Skeletal muscle satellite cell (primary cell): ENCODE data around the gene TAF10. TPM values are rescaled to one million over a fixed set of nuclear protein-coding genes. Genes with fewer than 3 reads are reported as not detected.

Source experiments
- H3K27me3 ChIP-seq: 2 replicates; pipeline ENCODE4 v1.7.0; 2013; ENCODE audit warnings: low read length; ENCODE audit not compliant: control insufficient read depth, insufficient read depth
- H3K36me3 ChIP-seq: 2 replicates; pipeline ENCODE4 v1.7.0; 2013; ENCODE audit warnings: mild to moderate bottlenecking, control low read depth, low read length; ENCODE audit not compliant: insufficient read depth
- H3K4me1 ChIP-seq: 2 replicates; pipeline ENCODE4 v1.7.0; 2013; ENCODE audit warnings: low read length; ENCODE audit not compliant: control insufficient read depth, insufficient read depth
- H3K4me2 ChIP-seq: 2 replicates; pipeline ENCODE4 v1.7.0; 2013; ENCODE audit warnings: mild to moderate bottlenecking, low read length
- H3K4me3 ChIP-seq: 2 replicates; pipeline ENCODE4 v1.7.0; 2013; ENCODE audit warnings: low read length
- H3K9ac ChIP-seq: 2 replicates; pipeline ENCODE4 v1.7.0; 2013; ENCODE audit warnings: mild to moderate bottlenecking, low read depth, low read length, moderate library complexity
- H3K9me3 ChIP-seq: replicated peaks from 2 replicates; pipeline ENCODE4 v1.7.0; 2013; ENCODE audit warnings: mild to moderate bottlenecking, control low read depth, low read length
- total RNA-seq: library from RNA; depleted of rRNA; stranded (reverse); fragments of >200 nt; gene quantifications from 2 replicates; pipeline ENCODE4 v1.2.3, GENCODE V29; 2012; rRNA removed

Gene TAF10
- 26.4 and 48.3 TPM in 2 replicates for total RNA-seq

DNA sequence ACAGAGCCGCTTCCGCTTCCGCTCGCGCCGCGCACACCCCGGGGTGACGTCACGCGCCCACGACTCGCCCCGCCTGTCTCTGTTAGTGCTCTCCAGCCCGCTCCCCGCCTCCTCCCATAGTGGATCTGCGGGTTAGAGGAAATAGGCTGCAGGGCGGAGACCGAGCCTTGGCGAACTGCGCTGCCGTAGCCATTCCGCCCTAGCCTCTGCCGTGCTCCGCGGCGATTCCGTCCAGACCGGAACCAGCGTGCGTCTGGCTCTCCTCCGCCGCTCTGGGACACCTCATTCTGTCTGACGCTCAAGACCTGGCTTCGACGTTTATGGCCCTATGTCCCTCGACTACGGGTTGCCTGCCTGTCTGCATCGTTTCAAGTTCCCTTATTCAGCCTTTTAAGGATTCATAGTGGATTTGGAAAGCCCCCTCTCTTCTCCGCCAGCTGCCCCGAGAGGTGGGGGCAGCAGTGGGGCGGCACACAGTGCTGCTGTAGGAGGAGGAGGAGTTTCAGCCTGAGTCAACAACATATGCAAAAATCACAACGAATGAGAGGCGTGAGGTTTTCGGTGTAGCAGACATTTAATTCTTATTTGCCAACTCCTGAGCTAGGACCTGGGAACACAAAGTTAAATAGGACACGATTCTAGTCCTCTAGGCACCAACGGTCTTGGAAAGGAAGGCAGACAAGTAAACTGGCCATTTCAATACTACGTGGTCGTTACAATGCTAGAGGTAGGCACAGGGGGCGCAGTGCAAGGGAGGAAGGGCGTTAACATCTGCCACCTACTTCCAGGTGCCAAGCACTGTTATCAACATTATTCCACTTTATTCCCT is at the start of gene TAF10:
TAF10 (minus strand) TSS at position 4 of the 829 bp plus-strand sequence. CDS start 27 bp downstream, outside the sequence.
- peaks cover 65% of the 10 kb centered on the region for H3K36me3 ChIP-seq
- peaks cover 45% of the 10 kb centered on the region for H3K4me1 ChIP-seq
- H3K9ac ChIP-seq = peak within 1 kb of the TSS; percentile 87
- H3K9me3 ChIP-seq = no peaks in the 10 kb centered on the region
- peak within 1 kb of the TSS; percentile 70 for H3K4me3 ChIP-seq
- H3K27me3 ChIP-seq = no peaks in the 10 kb centered on the region
- H3K4me2 ChIP-seq = peak within 1 kb of the TSS; percentile 88

DNA sequence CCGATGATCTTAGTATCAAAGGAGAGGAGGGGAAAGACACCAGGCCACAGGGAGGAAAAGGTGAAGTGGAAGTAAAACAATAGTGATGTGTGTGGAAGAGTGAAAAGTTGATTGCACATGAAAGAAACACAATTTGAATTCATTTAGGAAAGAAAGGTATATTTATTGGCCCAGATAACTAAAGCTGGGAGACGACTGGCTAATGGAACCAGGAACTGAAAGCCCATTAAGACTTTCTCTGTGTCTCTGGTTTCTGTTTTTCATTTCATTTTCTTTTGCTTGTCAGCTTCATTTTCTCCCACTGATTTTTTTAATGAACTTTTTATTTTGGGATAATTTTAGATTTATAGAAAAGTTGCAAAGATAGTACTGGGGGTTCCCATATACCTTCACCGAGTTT is 48.7 kb upstream of the TAF10 start:
- Histone ChIP-seq H3K4me2 (no peak overlapping the region), H3K4me3 (no peak overlapping the region), H3K27me3 (peaks cover 40% of the 10 kb centered on the region), H3K9ac (no peak overlapping the region), H3K36me3 (no peaks in the 10 kb centered on the region), H3K4me1 (no peaks in the 10 kb centered on the region), H3K9me3 (no peaks in the 10 kb centered on the region)

DNA sequence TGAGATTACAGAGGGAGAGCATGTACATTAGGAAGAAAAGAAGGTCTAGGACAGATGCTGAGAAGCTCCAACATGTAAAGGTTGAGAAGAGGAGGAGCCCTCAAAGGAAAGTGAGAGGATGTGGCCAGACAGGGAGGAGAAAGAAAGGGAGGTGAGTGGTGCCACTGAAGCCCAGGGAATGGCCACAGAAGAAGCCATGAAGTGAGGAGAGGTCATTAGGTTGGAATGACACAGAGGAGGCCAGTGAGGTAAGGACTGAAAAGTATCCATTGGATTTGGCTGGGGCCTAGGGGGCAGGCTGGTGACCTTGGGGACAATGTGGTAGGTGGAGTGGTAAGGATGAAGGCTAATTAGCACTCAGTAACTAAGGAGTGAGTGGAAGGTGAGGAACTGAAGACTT is 46.6 kb upstream of the TAF10 start:
- Histone ChIP-seq H3K4me2 (no peak overlapping the region), H3K36me3 (no peaks in the 10 kb centered on the region), H3K9me3 (no peaks in the 10 kb centered on the region), H3K4me3 (no peak overlapping the region), H3K27me3 (peaks cover 55% of the 10 kb centered on the region), H3K9ac (no peak overlapping the region), H3K4me1 (peaks cover 3% of the 10 kb centered on the region)

DNA sequence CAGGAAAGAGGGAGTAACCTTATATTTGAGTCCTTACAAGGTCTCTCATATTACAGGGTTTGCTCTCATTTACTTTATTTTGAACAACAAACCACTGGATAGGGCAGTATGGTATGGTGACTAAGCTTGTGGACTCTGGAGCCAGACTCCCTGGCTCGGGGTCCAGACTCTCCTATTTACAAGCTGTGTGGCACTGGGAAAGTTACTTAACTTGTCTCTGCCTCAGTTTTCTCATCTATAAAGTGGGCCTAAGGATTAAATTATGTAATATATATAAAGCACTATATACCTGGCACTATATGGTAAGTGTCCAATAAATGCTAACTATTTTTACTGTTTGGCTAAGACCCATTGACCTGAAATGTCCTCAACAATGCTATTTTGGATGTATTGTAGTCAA is 45.3 kb upstream of the TAF10 start:
- Histone ChIP-seq H3K9ac (no peak overlapping the region), H3K4me3 (no peak overlapping the region), H3K27me3 (peaks cover 68% of the 10 kb centered on the region), H3K4me1 (peaks cover 3% of the 10 kb centered on the region), H3K4me2 (no peak overlapping the region), H3K36me3 (no peaks in the 10 kb centered on the region), H3K9me3 (no peaks in the 10 kb centered on the region)

DNA sequence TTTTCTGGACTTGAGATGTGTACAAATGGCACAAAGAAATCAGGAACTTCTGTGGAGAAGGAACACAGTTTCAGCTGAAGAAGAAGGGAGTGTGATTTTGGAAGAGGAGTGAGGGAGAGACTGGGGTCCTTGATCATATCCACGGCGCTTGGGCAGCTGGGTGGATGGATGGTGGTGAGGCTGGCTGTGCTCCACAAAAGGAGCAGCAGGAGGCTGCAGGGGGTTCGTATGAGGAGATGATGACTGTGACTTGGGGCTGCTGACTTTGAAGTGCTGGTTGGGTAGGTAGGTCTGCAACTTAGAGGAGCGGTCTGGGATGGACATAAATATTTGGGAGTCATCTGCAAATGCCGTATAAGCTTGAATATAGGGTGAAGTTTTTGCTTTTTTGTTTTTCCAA is 44.9 kb upstream of the TAF10 start:
- Histone ChIP-seq H3K4me2 (no peak overlapping the region), H3K4me1 (peaks cover 3% of the 10 kb centered on the region), H3K9me3 (no peaks in the 10 kb centered on the region), H3K9ac (no peak overlapping the region), H3K4me3 (no peak overlapping the region), H3K36me3 (no peaks in the 10 kb centered on the region), H3K27me3 (peaks cover 72% of the 10 kb centered on the region)

DNA sequence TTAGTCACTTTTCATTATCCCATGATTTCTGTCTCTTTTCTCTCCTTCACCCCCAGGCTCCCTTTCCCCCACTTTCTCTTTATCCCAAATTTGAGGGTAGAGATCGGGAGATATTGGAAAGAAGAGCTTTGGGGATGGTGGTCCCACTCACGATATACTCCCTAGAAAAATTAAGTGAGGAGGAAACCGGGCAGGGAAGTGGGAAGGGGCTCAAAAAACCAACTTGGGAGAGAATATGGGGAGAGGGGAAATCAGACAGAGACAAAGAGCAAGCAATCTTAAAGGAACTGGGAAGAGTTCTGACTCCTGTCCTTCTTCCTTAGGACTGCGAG is 44.5 kb upstream of the TAF10 start:
- H3K4me1 ChIP-seq = peaks cover 3% of the 10 kb centered on the region
- no peak overlapping the region for H3K4me3 ChIP-seq
- no peak overlapping the region for H3K9ac ChIP-seq
- no peak overlapping the region for H3K4me2 ChIP-seq
- H3K27me3 ChIP-seq = peaks cover 75% of the 10 kb centered on the region
- H3K9me3 ChIP-seq = no peaks in the 10 kb centered on the region
- H3K36me3 ChIP-seq = no peaks in the 10 kb centered on the region

DNA sequence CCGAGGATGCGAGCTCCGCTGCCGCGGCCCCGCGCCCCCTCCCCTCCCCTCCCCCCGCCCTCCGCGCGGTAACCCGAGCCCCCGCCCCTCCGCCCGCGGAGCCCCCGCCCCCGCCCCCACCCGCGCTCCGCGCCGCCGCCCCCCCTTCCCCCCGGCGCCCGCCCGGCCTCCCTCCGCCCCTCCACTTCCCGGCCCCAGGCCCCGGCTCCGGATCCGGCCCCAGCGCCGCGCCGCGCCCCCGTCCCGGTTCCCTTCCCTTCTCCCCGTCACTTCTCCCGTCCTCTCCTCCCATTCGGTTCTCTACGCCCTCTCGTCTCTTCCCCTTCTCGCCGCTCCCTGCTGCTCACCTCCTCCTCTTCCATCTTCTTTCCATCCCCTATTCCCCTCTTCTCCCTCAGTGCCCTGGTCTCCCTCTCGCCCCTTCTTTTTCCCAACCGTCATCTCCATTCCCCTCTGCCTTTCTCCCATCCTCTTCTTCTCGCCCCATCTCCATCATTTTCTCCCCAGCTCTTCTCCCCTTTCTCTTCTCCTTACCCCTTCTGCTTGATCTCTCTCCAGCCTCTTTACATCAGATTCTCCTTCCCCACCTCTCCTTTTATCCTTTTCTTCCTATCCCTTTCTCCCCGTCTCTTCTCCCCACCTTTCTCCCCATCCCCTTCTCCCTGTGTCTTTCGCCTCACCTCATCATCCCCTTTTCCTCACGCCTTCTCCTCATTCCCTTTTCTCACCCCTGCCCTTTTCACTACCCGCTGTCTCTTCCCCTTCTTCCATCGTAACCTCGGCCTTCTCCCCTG is 44.0 kb upstream of the TAF10 start, which contains the start of gene DCHS1:
DCHS1 (minus strand) TSS at position 20 of the 794 bp plus-strand sequence. CDS start 14,196 bp downstream, outside the sequence.
- peak within 1 kb of the TSS; percentile 58 for H3K4me3 ChIP-seq
- H3K4me1 ChIP-seq = peaks cover 3% of the 10 kb centered on the region
- H3K9me3 ChIP-seq = no peaks in the 10 kb centered on the region
- H3K27me3 ChIP-seq = peaks cover 79% of the 10 kb centered on the region
- no peaks in the 10 kb centered on the region for H3K36me3 ChIP-seq
- peak within 1 kb of the TSS; percentile 34 for H3K9ac ChIP-seq
- H3K4me2 ChIP-seq = peak within 1 kb of the TSS; percentile 63

DNA sequence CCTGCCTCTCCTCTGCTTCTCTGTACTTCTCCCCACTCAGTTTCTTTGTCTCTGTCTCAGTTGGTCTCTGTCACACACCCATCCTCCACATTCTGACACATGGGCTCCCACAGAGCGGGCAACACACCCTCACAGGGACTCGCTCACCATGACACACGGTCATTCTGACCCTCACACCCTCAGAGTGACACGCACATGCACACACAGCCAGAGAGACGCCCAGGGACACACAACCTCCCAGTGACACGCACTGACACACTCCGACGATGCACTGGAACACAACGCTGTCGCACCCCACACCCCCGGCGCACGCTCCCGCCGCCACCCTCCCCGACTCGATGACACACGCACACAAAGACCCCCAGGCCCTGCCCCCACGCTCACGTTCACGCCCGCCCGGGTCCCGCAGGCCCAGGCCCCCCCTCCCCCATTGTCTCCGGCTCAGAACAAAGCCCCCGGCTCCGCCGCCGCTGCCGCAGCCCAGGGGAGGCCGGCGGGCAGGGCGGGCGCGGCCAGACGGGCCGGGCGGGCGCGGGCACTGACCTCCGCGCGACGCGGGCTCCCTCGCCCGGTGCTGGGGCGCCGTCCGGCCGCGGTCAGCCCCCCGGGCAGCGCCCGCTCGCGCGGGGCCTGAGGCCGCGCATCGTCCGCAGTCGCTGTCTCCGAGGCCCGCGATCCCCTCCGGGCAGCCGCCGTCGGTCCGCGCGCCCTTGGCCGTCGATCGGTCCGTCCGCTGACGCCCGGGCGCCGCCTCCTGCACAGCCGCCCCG is 43.2 kb upstream of the TAF10 start:
- H3K4me1 ChIP-seq = peaks cover 3% of the 10 kb centered on the region
- H3K9ac ChIP-seq = peak overlapping the region; percentile 17
- H3K36me3 ChIP-seq = no peaks in the 10 kb centered on the region
- no peaks in the 10 kb centered on the region for H3K9me3 ChIP-seq
- peak overlapping the region; percentile 62 for H3K4me2 ChIP-seq
- H3K4me3 ChIP-seq = peak overlapping the region; percentile 58
- peaks cover 87% of the 10 kb centered on the region for H3K27me3 ChIP-seq

DNA sequence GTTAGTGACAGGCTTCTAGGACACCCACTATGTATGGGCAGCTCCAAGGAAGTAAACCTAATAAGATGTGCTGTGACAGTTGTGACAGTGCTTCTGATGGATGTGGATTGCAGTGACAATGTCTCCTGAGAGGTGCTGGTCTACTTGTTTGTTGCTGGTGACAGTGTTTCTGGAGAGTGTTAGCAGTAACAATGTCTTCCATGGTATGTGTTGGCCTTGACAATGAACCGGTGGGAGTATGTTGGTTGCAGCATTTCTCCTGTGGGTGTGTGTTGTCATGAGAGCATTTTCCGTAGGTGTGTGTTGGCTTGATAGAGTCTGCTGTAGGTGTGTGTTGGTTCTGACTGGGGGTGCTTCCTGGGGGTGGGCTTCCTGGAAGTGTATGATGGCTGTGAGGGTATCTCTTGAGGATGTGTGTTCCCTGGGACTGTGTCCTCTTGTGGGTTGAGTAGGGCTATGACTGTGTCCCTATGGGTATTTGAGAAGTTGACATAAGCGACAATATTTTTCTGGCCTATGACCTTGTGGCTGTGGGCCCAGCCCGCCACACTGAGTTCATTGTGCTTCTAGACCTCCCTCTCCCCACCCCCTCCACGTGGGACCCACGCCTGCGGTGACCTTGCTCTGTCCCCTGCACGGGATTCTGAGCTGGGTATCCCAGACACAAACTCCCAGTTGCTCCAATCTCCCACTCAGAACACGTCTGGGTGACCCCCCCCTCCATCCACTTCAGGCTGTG is 42.4 kb upstream of the TAF10 start:
- peaks cover 89% of the 10 kb centered on the region for H3K27me3 ChIP-seq
- H3K36me3 ChIP-seq = no peaks in the 10 kb centered on the region
- no peaks in the 10 kb centered on the region for H3K9me3 ChIP-seq
- no peak overlapping the region for H3K9ac ChIP-seq
- peak overlapping the region; percentile 49 for H3K4me3 ChIP-seq
- no peak overlapping the region for H3K4me2 ChIP-seq
- H3K4me1 ChIP-seq = peaks cover 3% of the 10 kb centered on the region

DNA sequence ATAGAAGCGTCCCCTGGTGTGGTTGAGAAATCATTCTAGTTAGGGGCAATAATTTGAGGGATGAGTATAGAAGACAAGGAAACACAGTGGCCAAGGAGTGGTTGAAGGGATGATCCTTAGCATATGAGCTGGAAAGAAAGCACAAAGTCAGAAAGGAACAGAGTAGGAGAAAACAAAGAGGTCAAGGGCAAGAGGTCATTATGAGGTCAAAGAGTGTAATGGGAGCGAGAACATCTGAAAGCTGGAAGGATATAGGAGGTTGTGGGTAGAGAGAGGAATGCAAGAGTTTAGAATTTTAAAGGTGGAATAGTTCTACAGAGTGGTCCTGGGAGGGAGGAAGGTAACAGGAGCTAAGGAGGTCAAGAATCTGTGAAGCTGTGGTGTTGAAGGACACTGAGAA is 41.6 kb upstream of the TAF10 start:
- Histone ChIP-seq H3K9ac (no peak overlapping the region), H3K27me3 (peaks cover 89% of the 10 kb centered on the region), H3K9me3 (no peaks in the 10 kb centered on the region), H3K4me3 (no peak overlapping the region), H3K36me3 (no peaks in the 10 kb centered on the region), H3K4me2 (no peak overlapping the region), H3K4me1 (peaks cover 3% of the 10 kb centered on the region)
